Tibial nerve (tissue), 4 donors: ENCODE data around the gene ASB16. TPM values are rescaled to one million over a fixed set of nuclear protein-coding genes. Genes with fewer than 3 reads are reported as not detected.

Experiments
- DNase-seq, 2 donors: peaks; one replicate each; pipeline ENCODE4 v3.0.0-alpha.2; 2019; ENCODE audit warnings: low spot score in 2 of 2
- H3K27ac ChIP-seq, 4 donors: fragments of 200-600 bp; sonication (generic) in 3 of 4; one replicate each; pipeline ENCODE4 v1.5.1; 2017 to 2019; ENCODE audit warnings: mild to moderate bottlenecking in 1 of 4
- H3K27me3 ChIP-seq, 2 donors: fragments of 200-600 bp; sonication (generic) in 1 of 2; one replicate each; pipeline versions ENCODE4 v1.5.1 to v1.6.0; 2017 to 2019
- H3K36me3 ChIP-seq, 3 donors: fragments of 200-600 bp; sonication (generic); one replicate each; pipeline ENCODE4 v1.5.1; 2018 to 2019
- H3K4me1 ChIP-seq, 4 donors: fragments of 200-600 bp; sonication (generic) in 3 of 4; one replicate each; pipeline ENCODE4 v1.5.1; 2017 to 2019
- H3K4me3 ChIP-seq, 4 donors: fragments of 200-600 bp; sonication (generic) in 3 of 4; one replicate each; pipeline ENCODE4 v1.5.1; 2017 to 2019; ENCODE audit warnings: mild to moderate bottlenecking in 1 of 4, moderate library complexity in 1 of 4
- H3K9me3 ChIP-seq, 4 donors: fragments of 200-600 bp; sonication (generic) in 3 of 4; one replicate each; pipeline ENCODE4 v1.5.1; 2017 to 2019
- CTCF ChIP-seq, 5 experiments: fragments of 200-600 bp in 3 of 5; fragments of 450-650 bp in 2 of 5; sonication (generic) in 3 of 5; IDR thresholded peaks; one replicate each; pipeline ENCODE4 v1.5.1; 2016 to 2019; ENCODE audit warnings: antibody characterized with exemption in 5 of 5, mild to moderate bottlenecking in 3 of 5, moderate library complexity in 2 of 5
- EP300 ChIP-seq, 2 donors: sonication (generic); formaldehyde crosslinking; IDR thresholded peaks; one replicate each; pipeline ENCODE4 v1.6.1; 2017; ENCODE audit warnings: antibody characterized with exemption in 2 of 2, mild to moderate bottlenecking in 1 of 2
- POLR2A ChIP-seq, 2 donors: fragments of 450-650 bp; IDR thresholded peaks; one replicate each; pipeline ENCODE4 v1.6.1; 2017; ENCODE audit warnings: antibody characterized with exemption in 2 of 2, mild to moderate bottlenecking in 2 of 2, moderate library complexity in 2 of 2
- WGBS, 2 donors: methylation state at CpG; one replicate each; pipeline ENCODE4 v1.1.5; 2018; 5-methylcytosine and 5-hydroxymethylcytosine counted together
- total RNA-seq, 4 donors: library from RNA; depleted of rRNA; stranded (reverse); fragments of >200 nt; gene quantifications; one replicate each; pipeline ENCODE4 v1.1.0, GENCODE V29; 2016

Gene ASB16
- total RNA-seq, 4 donors from 2014 or later, result 2.7 TPM; not detected in 3

GRCh38 chr17:44202756-44203155 is 32.3 kb downstream of the ASB16 start:
- H3K9me3 ChIP-seq, result no peaks in the 10 kb centered on the region
- H3K27me3 ChIP-seq, result no peaks in the 10 kb centered on the region
- H3K36me3 ChIP-seq, result peaks cover 0 to 14% (median 4%) of the 10 kb centered on the region in 3 donors
- peak; percentile 34 to 41 for DNase-seq
- no peak overlapping the region for H3K4me3 ChIP-seq
- TF ChIP-seq EP300 (IDR thresholded peaks at IDR 0.05) (peak; percentile 40 to 42), POLR2A (IDR thresholded peaks at IDR 0.05) (no peak), CTCF (IDR thresholded peaks at IDR 0.05) (no peak)
- 46 to 54% methylated on average over 4 of the region's 4 CpGs for WGBS, 2 donors
- peak overlapping the region in 3 of 4 donors; percentile 46 to 99 (median 72) for H3K27ac ChIP-seq
- H3K4me1 ChIP-seq, result peaks cover 0 to 50% (median 11%) of the 10 kb centered on the region in 4 donors

- Histone ChIP-seq H3K27ac (peak overlapping the region in 3 of 4 donors; percentile 46 to 99 (median 72)), H3K9me3 (no peaks in the 10 kb centered on the region), H3K27me3 (no peaks in the 10 kb centered on the region), H3K4me1 (peaks cover 0 to 41% (median 4%) of the 10 kb centered on the region in 4 donors), H3K4me3 (no peak overlapping the region), H3K36me3 (peaks cover 0 to 26% (median 11%) of the 10 kb centered on the region in 3 donors)
- DNase-seq, result peak in 1 of 2 donors; percentile 39
- 54 to 56% methylated on average over 9 of the region's 9 CpGs for WGBS, 2 donors
- TF ChIP-seq CTCF (IDR thresholded peaks at IDR 0.05), result peak; percentile 39 to 67 (median 62)
- TF ChIP-seq EP300 (IDR thresholded peaks at IDR 0.05), result no peak
- no peak for TF ChIP-seq POLR2A (IDR thresholded peaks at IDR 0.05)
Observed at GRCh38 chr17:44203731-44204440, 33.4 kb downstream of the ASB16 start.

- Histone ChIP-seq H3K36me3 (peaks cover 2 to 31% (median 11%) of the 10 kb centered on the region in 3 donors), H3K9me3 (no peaks in the 10 kb centered on the region), H3K4me3 (no peak overlapping the region), H3K27me3 (no peaks in the 10 kb centered on the region), H3K4me1 (peaks cover 0 to 41% (median 4%) of the 10 kb centered on the region in 4 donors), H3K27ac (peak overlapping the region in 2 of 4 donors; percentile 19 to 99)
- WGBS, 2 donors, result 52 to 64% methylated on average over 5 of the region's 5 CpGs
- TF ChIP-seq CTCF (IDR thresholded peaks at IDR 0.05) (no peak), POLR2A (IDR thresholded peaks at IDR 0.05) (no peak), EP300 (IDR thresholded peaks at IDR 0.05) (no peak)
- DNase-seq, result no peak
Observed at GRCh38 chr17:44204441-44204882, 34.0 kb downstream of the ASB16 start.

- Histone ChIP-seq H3K4me3 (no peak overlapping the region), H3K27ac (peak overlapping the region in 1 of 4 donors; percentile 39), H3K4me1 (peaks cover 0 to 47% (median 13%) of the 10 kb centered on the region in 4 donors), H3K9me3 (no peaks in the 10 kb centered on the region), H3K27me3 (no peaks in the 10 kb centered on the region), H3K36me3 (peaks cover 2 to 46% (median 11%) of the 10 kb centered on the region in 3 donors)
- TF ChIP-seq POLR2A (IDR thresholded peaks at IDR 0.05), result no peak
- no peak for TF ChIP-seq CTCF (IDR thresholded peaks at IDR 0.05)
- no peak for TF ChIP-seq EP300 (IDR thresholded peaks at IDR 0.05)
- no peak for DNase-seq
- WGBS, 2 donors, result 41 to 45% methylated on average over 13 of the region's 13 CpGs
Observed at GRCh38 chr17:44205962-44206824, 35.7 kb downstream of the ASB16 start.
